DMS153 treated with DMSO at 0.1 percent for 48 hours (cell line): ENCODE data around the gene RPTOR.
"Not testable (repeated sequence)": the region's sequence is repeated elsewhere in the genome, so short reads cannot be mapped to it uniquely, and the experiment has no call there.

ENCODE experiments used
- DNase-seq: peaks from one replicate; lab custom pipeline; 2025; ENCODE audit not compliant: unreplicated experiment; lab: John Stamatoyannopoulos, UW

Gene RPTOR

GRCh38 chr17:80812362-80813088 is 267.9 kb downstream of the RPTOR start:
- no peak for DNase-seq

- no peak for DNase-seq
These were observed 268.7 kb downstream of the RPTOR start for GRCh38 chr17:80813318-80813717.

GRCh38 chr17:80814491-80814890 is 269.9 kb downstream of the RPTOR start:
- no peak for DNase-seq

GRCh38 chr17:80815151-80815681 is 270.6 kb downstream of the RPTOR start:
- no peak for DNase-seq

GRCh38 chr17:80815718-80816117 is 271.1 kb downstream of the RPTOR start:
- DNase-seq, result not testable (repeated sequence)

GRCh38 chr17:80816241-80817103 is 271.8 kb downstream of the RPTOR start:
- DNase-seq, result no peak

GRCh38 chr17:80817321-80817845 is 272.7 kb downstream of the RPTOR start:
- no peak for DNase-seq

GRCh38 chr17:80817861-80818260 is 273.2 kb downstream of the RPTOR start:
- no peak for DNase-seq

- no peak for DNase-seq
These were observed 274.2 kb downstream of the RPTOR start for GRCh38 chr17:80818871-80819270.

- DNase-seq, result no peak
These were observed 275.0 kb downstream of the RPTOR start for GRCh38 chr17:80819422-80820164.

GRCh38 chr17:80820331-80820730 is 275.7 kb downstream of the RPTOR start:
- no peak for DNase-seq

- DNase-seq, result no peak
These were observed 276.9 kb downstream of the RPTOR start for GRCh38 chr17:80821546-80821945.

GRCh38 chr17:80822021-80822699 is 277.5 kb downstream of the RPTOR start:
- no peak for DNase-seq

GRCh38 chr17:80822700-80823410 is 278.2 kb downstream of the RPTOR start:
- DNase-seq, result no peak

- DNase-seq, result no peak
These were observed 280.2 kb downstream of the RPTOR start for GRCh38 chr17:80824549-80825470.

- DNase-seq, result no peak
These were observed 281.1 kb downstream of the RPTOR start for GRCh38 chr17:80825471-80826345.

GRCh38 chr17:80826346-80826954 is 281.8 kb downstream of the RPTOR start:
- DNase-seq, result no peak
